Kidney glomerular epithelial cell (primary cell): Measurements from ENCODE around the gene CATSPERZ.

Experiments
- DNase-seq: peaks from one replicate; lab custom pipeline; 2025; lab: John Stamatoyannopoulos, UW

CATSPERZ gene

GRCh38 chr11:64342869-64343745 lies 42.9 kb downstream of the CATSPERZ start:
- no peak for DNase-seq

- DNase-seq, result no peak
Measured at GRCh38 chr11:64343767-64344559, 43.8 kb downstream of the CATSPERZ start.

GRCh38 chr11:64344787-64345186 lies 44.6 kb downstream of the CATSPERZ start:
- DNase-seq, result no peak

- DNase-seq, result no peak
Measured at GRCh38 chr11:64347193-64347867, 47.2 kb downstream of the CATSPERZ start.

GRCh38 chr11:64348383-64349024 lies 48.3 kb downstream of the CATSPERZ start:
- DNase-seq, result no peak

GRCh38 chr11:64349025-64349387 lies 48.8 kb downstream of the CATSPERZ start:
- DNase-seq, result no peak

GRCh38 chr11:64349404-64349803 lies 49.2 kb downstream of the CATSPERZ start:
- no peak for DNase-seq

GRCh38 chr11:64351136-64351631 lies 51.0 kb downstream of the CATSPERZ start:
- no peak for DNase-seq

- DNase-seq, result no peak
Measured at GRCh38 chr11:64352099-64352994, 52.2 kb downstream of the CATSPERZ start.

GRCh38 chr11:64352995-64353714 lies 53.0 kb downstream of the CATSPERZ start:
- DNase-seq, result no peak

- no peak for DNase-seq
Measured at GRCh38 chr11:64353715-64354506, 53.8 kb downstream of the CATSPERZ start.
